ENCODE measurements around the gene PRR19.

DNA sequence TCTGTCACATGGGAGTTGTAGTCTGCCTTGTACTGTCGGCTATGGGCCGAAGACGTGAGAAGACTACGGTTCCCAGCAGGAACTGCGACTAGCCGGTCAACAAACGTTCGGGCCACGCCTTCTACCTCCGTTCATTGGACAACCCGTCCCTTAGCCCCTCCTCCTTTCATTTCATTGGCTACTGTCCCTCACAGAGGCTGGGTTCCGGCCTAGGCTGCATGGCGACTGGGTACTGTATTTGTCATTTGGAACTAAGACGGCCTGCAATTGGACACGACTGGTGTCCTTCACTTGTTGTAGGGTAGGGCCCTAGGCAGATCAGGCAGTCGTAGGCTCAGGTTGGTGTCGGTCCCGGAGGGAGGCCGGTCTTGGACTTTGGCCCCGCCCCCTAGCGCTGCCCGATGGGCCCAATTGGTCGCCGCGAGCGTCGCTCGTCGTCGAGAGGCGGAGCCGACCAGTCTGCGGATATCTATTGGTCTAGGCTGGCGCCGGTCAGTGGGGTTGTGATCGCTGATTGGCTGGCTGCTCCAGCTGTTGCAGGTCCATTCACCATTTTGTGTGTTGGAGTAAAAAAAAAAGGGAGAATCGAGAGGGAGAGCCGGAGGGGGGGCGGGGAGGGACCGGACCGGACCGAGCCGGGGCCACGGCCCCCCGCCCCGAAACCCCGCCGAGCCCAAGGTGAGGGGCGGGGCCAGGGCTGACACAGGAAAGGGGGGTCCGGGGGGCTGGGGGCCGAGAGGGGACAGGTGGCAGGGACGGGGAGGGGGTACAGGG, 33.0 kb upstream of the PRR19 start, which contains the start of gene CIC:
- TF ChIP-seq, protein P1, sequence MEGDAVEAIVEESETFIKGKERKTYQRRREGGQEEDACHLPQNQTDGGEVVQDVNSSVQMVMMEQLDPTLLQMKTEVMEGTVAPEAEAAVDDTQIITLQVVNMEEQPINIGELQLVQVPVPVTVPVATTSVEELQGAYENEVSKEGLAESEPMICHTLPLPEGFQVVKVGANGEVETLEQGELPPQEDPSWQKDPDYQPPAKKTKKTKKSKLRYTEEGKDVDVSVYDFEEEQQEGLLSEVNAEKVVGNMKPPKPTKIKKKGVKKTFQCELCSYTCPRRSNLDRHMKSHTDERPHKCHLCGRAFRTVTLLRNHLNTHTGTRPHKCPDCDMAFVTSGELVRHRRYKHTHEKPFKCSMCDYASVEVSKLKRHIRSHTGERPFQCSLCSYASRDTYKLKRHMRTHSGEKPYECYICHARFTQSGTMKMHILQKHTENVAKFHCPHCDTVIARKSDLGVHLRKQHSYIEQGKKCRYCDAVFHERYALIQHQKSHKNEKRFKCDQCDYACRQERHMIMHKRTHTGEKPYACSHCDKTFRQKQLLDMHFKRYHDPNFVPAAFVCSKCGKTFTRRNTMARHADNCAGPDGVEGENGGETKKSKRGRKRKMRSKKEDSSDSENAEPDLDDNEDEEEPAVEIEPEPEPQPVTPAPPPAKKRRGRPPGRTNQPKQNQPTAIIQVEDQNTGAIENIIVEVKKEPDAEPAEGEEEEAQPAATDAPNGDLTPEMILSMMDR (IDR thresholded peaks at IDR 0.05; ENCODE audit: low read length) = no peak
- no peak for TF ChIP-seq EZH2 (IDR thresholded peaks at IDR 0.05; ENCODE audit: borderline replicate concordance, low read length)
